Ectodermal cell (in vitro differentiated cells): Measurements from ENCODE around the gene TAS2R60.
"Not testable (repeated sequence)": the region's sequence is repeated elsewhere in the genome, so short reads cannot be mapped to it uniquely, and the experiment has no call there.

Source experiments
- H3K27ac ChIP-seq: 2 replicates; pipeline ENCODE4 v1.7.0; 2013; ENCODE audit warnings: mild to moderate bottlenecking, low read depth, low read length; ENCODE audit not compliant: insufficient read depth, poor library complexity, severe bottlenecking
- H3K27me3 ChIP-seq: 2 replicates; pipeline ENCODE4 v1.7.0; 2013; ENCODE audit warnings: mild to moderate bottlenecking, low read length; ENCODE audit not compliant: insufficient read depth, control insufficient read depth, poor library complexity, severe bottlenecking
- H3K36me3 ChIP-seq: one replicate; pipeline ENCODE4 v1.7.0; 2013; ENCODE audit warnings: low read length; ENCODE audit not compliant: control insufficient read depth, insufficient read depth
- H3K4me1 ChIP-seq: one replicate; pipeline ENCODE4 v1.7.0; 2013; ENCODE audit warnings: low read length; ENCODE audit not compliant: control insufficient read depth, insufficient read depth
- H3K4me3 ChIP-seq: 2 replicates; pipeline ENCODE4 v1.7.0; 2013; ENCODE audit warnings: low read depth, low read length, control low read depth; ENCODE audit not compliant: insufficient read depth
- H3K9me3 ChIP-seq: 2 replicates; pipeline ENCODE4 v1.7.0; 2013; ENCODE audit warnings: mild to moderate bottlenecking, low read length, moderate library complexity; ENCODE audit not compliant: control insufficient read depth
- WGBS, 2 experiments: methylation state at CpG; one replicate each; pipeline ENCODE4 v1.1.7; 2013; ENCODE audit warnings: missing lambda C conversion rate in 2 of 2; 5-methylcytosine and 5-hydroxymethylcytosine counted together

The TAS2R60 gene

GRCh38 chr7:143422033-143422432 lies 21.2 kb upstream of the TAS2R60 start:
- Histone ChIP-seq H3K27me3 (no peaks in the 10 kb centered on the region), H3K27ac (no peak overlapping the region), H3K4me1 (no peaks in the 10 kb centered on the region), H3K9me3 (no peaks in the 10 kb centered on the region), H3K36me3 (no peaks in the 10 kb centered on the region), H3K4me3 (no peak overlapping the region)
- 93 to 95% methylated on average over 3 of the region's 3 CpGs for WGBS, 2 experiments

- not testable (repeated sequence) for H3K9me3 ChIP-seq, H3K27ac ChIP-seq
- WGBS, 2 experiments = 94 to 96% methylated on average over 34 of the region's 34 CpGs
These were observed 18.8 kb upstream of the TAS2R60 start for GRCh38 chr7:143424476-143424875.

GRCh38 chr7:143426479-143427142 lies 16.6 kb upstream of the TAS2R60 start:
- Histone ChIP-seq H3K36me3 (no peaks in the 10 kb centered on the region), H3K27ac (no peak overlapping the region), H3K4me1 (no peaks in the 10 kb centered on the region), H3K4me3 (no peak overlapping the region), H3K9me3 (no peaks in the 10 kb centered on the region), H3K27me3 (no peaks in the 10 kb centered on the region)
- 91 to 97% methylated on average over 2 of the region's 2 CpGs for WGBS, 2 experiments

More at GRCh38 chr7:143424476-143424875, 18.8 kb upstream of the TAS2R60 start:
- not testable (repeated sequence) for H3K27me3 ChIP-seq, H3K36me3 ChIP-seq, H3K4me3 ChIP-seq, H3K4me1 ChIP-seq

GRCh38 chr7:143429770-143430698 lies 13.2 kb upstream of the TAS2R60 start:
- Histone ChIP-seq H3K27ac (no peak overlapping the region), H3K36me3 (no peaks in the 10 kb centered on the region), H3K27me3 (no peaks in the 10 kb centered on the region), H3K9me3 (no peaks in the 10 kb centered on the region), H3K4me3 (no peak overlapping the region), H3K4me1 (no peaks in the 10 kb centered on the region)
- 94 to 95% methylated on average over 10 of the region's 10 CpGs for WGBS, 2 experiments

- no peaks in the 10 kb centered on the region for H3K9me3 ChIP-seq
- no peak overlapping the region for H3K27ac ChIP-seq
- no peaks in the 10 kb centered on the region for H3K27me3 ChIP-seq
- no peaks in the 10 kb centered on the region for H3K36me3 ChIP-seq
- WGBS, 2 experiments = 71% methylated on average over 2 of the region's 2 CpGs
- H3K4me1 ChIP-seq = no peaks in the 10 kb centered on the region
- H3K4me3 ChIP-seq = no peak overlapping the region
These were observed 12.1 kb upstream of the TAS2R60 start for GRCh38 chr7:143431109-143431508.

- Histone ChIP-seq H3K4me3 (no peak overlapping the region), H3K27ac (no peak overlapping the region), H3K9me3 (no peaks in the 10 kb centered on the region), H3K27me3 (no peaks in the 10 kb centered on the region), H3K36me3 (no peaks in the 10 kb centered on the region), H3K4me1 (no peaks in the 10 kb centered on the region)
- 94 to 95% methylated on average over 3 of the region's 4 CpGs for WGBS, 2 experiments
These were observed 9.5 kb upstream of the TAS2R60 start for GRCh38 chr7:143433759-143434158.

GRCh38 chr7:143434660-143435059 lies 8.6 kb upstream of the TAS2R60 start:
- H3K27me3 ChIP-seq = no peaks in the 10 kb centered on the region
- no peaks in the 10 kb centered on the region for H3K9me3 ChIP-seq
- H3K27ac ChIP-seq = no peak overlapping the region
- WGBS, 2 experiments = 95 to 97% methylated on average over 9 of the region's 9 CpGs
- no peak overlapping the region for H3K4me3 ChIP-seq
- H3K4me1 ChIP-seq = no peaks in the 10 kb centered on the region
- H3K36me3 ChIP-seq = no peaks in the 10 kb centered on the region

GRCh38 chr7:143435266-143435665 lies 8.0 kb upstream of the TAS2R60 start:
- Histone ChIP-seq H3K36me3 (no peaks in the 10 kb centered on the region), H3K27ac (no peak overlapping the region), H3K4me3 (no peak overlapping the region), H3K4me1 (no peaks in the 10 kb centered on the region), H3K27me3 (no peaks in the 10 kb centered on the region), H3K9me3 (no peaks in the 10 kb centered on the region)
- 95 to 97% methylated on average over 2 of the region's 2 CpGs for WGBS, 2 experiments

- H3K4me3 ChIP-seq = no peak overlapping the region
- no peaks in the 10 kb centered on the region for H3K27me3 ChIP-seq
- H3K27ac ChIP-seq = no peak overlapping the region
- H3K4me1 ChIP-seq = no peaks in the 10 kb centered on the region
- 81 to 82% methylated on average over 3 of the region's 3 CpGs for WGBS, 2 experiments
- H3K9me3 ChIP-seq = no peaks in the 10 kb centered on the region
- H3K36me3 ChIP-seq = no peaks in the 10 kb centered on the region
These were observed 6.8 kb upstream of the TAS2R60 start for GRCh38 chr7:143436325-143436946.

- Histone ChIP-seq H3K9me3 (no peaks in the 10 kb centered on the region), H3K27ac (no peak overlapping the region), H3K27me3 (no peaks in the 10 kb centered on the region), H3K36me3 (no peaks in the 10 kb centered on the region), H3K4me3 (no peak overlapping the region), H3K4me1 (no peaks in the 10 kb centered on the region)
- WGBS, 2 experiments = 94 to 96% methylated on average over 4 of the region's 4 CpGs
These were observed 5.7 kb upstream of the TAS2R60 start for GRCh38 chr7:143437578-143437977.
